Measurements from ENCODE around the gene DICER1.

The DICER1 gene

GRCh38 chr14:95058491-95058890 lies 98.8 kb downstream of the DICER1 start:
- Histone ChIP-seq H3K79me2 (ENCODE audit: control insufficient read depth, low read length) (no peaks in the 10 kb centered on the region), H3K27ac (ENCODE audit: low read depth, low read length) (no peak overlapping the region), H3F3A (ENCODE audit: control insufficient read depth, insufficient read depth) (no peaks in the 10 kb centered on the region), H3K36me3 (ENCODE audit: control insufficient read depth, low read length) (no peaks in the 10 kb centered on the region), H4K20me1 (ENCODE audit: control insufficient read depth, insufficient read depth, low read depth, low read length) (no peaks in the 10 kb centered on the region), H3K9me3 (ENCODE audit: control insufficient read depth, insufficient read depth, low read length) (no peaks in the 10 kb centered on the region), H3K27me3 (ENCODE audit: control insufficient read depth, low read length) (no peaks in the 10 kb centered on the region), H3K4me2 (ENCODE audit: low read length) (no peak overlapping the region), H3K4me1 (ENCODE audit: control insufficient read depth, low read length) (no peaks in the 10 kb centered on the region), H3K4me3 (ENCODE audit: low read length) (no peak overlapping the region), H3K9me2 (replicated peaks; ENCODE audit: control insufficient read depth, low read length) (no peaks in the 10 kb centered on the region)
- TF ChIP-seq CTCF (IDR thresholded peaks at IDR 0.05; ENCODE audit: low read depth, low read length, poor library complexity, severe bottlenecking) (no peak), EZH2phosphoT487 (IDR thresholded peaks at IDR 0.05; ENCODE audit: borderline replicate concordance, low read length) (no peak)

- no peak overlapping the region for H3K27ac ChIP-seq (ENCODE audit: low read depth, low read length)
- no peak overlapping the region for H3K4me2 ChIP-seq (ENCODE audit: low read length)
- no peak for TF ChIP-seq CTCF (IDR thresholded peaks at IDR 0.05; ENCODE audit: low read depth, low read length, poor library complexity, severe bottlenecking)
- TF ChIP-seq EZH2phosphoT487 (IDR thresholded peaks at IDR 0.05; ENCODE audit: borderline replicate concordance, low read length): no peak
- H4K20me1 ChIP-seq (ENCODE audit: control insufficient read depth, insufficient read depth, low read depth, low read length): no peaks in the 10 kb centered on the region
- H3K36me3 ChIP-seq (ENCODE audit: control insufficient read depth, low read length): no peaks in the 10 kb centered on the region
- no peaks in the 10 kb centered on the region for H3K79me2 ChIP-seq (ENCODE audit: control insufficient read depth, low read length)
- H3K27me3 ChIP-seq (ENCODE audit: control insufficient read depth, low read length): no peaks in the 10 kb centered on the region
- H3K4me1 ChIP-seq (ENCODE audit: control insufficient read depth, low read length): peaks cover under 1% of the 10 kb centered on the region; the same call in 1 of the 2 replicates
- no peaks in the 10 kb centered on the region for H3K9me3 ChIP-seq (ENCODE audit: control insufficient read depth, insufficient read depth, low read length)
- no peaks in the 10 kb centered on the region for H3K9me2 ChIP-seq (replicated peaks; ENCODE audit: control insufficient read depth, low read length)
- H3F3A ChIP-seq (ENCODE audit: control insufficient read depth, insufficient read depth): no peaks in the 10 kb centered on the region
- H3K4me3 ChIP-seq (ENCODE audit: low read length): no peak overlapping the region
These were observed 99.5 kb downstream of the DICER1 start for GRCh38 chr14:95057851-95058250.

GRCh38 chr14:95057147-95057546 lies 100.2 kb downstream of the DICER1 start:
- no peaks in the 10 kb centered on the region for H3F3A ChIP-seq (ENCODE audit: control insufficient read depth, insufficient read depth)
- H3K9me3 ChIP-seq (ENCODE audit: control insufficient read depth, insufficient read depth, low read length): no peaks in the 10 kb centered on the region
- no peaks in the 10 kb centered on the region for H3K9me2 ChIP-seq (replicated peaks; ENCODE audit: control insufficient read depth, low read length)
- peaks cover 8% of the 10 kb centered on the region for H3K4me1 ChIP-seq (ENCODE audit: control insufficient read depth, low read length)
- no peaks in the 10 kb centered on the region for H3K27me3 ChIP-seq (ENCODE audit: control insufficient read depth, low read length)
- no peak overlapping the region for H3K4me3 ChIP-seq (ENCODE audit: low read length)
- no peak overlapping the region for H3K4me2 ChIP-seq (ENCODE audit: low read length)
- no peak for TF ChIP-seq EZH2phosphoT487 (IDR thresholded peaks at IDR 0.05; ENCODE audit: borderline replicate concordance, low read length)
- no peak for TF ChIP-seq CTCF (IDR thresholded peaks at IDR 0.05; ENCODE audit: low read depth, low read length, poor library complexity, severe bottlenecking)
- H3K27ac ChIP-seq (ENCODE audit: low read depth, low read length): no peak overlapping the region
- H3K36me3 ChIP-seq (ENCODE audit: control insufficient read depth, low read length): no peaks in the 10 kb centered on the region
- no peaks in the 10 kb centered on the region for H3K79me2 ChIP-seq (ENCODE audit: control insufficient read depth, low read length)
- no peaks in the 10 kb centered on the region for H4K20me1 ChIP-seq (ENCODE audit: control insufficient read depth, insufficient read depth, low read depth, low read length)

- Histone ChIP-seq H3K27ac (ENCODE audit: low read depth, low read length) (no peak overlapping the region), H3K79me2 (ENCODE audit: control insufficient read depth, low read length) (no peaks in the 10 kb centered on the region), H3K4me2 (ENCODE audit: low read length) (no peak overlapping the region), H3K27me3 (ENCODE audit: control insufficient read depth, low read length) (no peaks in the 10 kb centered on the region), H3K4me1 (ENCODE audit: control insufficient read depth, low read length) (peaks cover 8% of the 10 kb centered on the region), H3K9me3 (ENCODE audit: control insufficient read depth, insufficient read depth, low read length) (no peaks in the 10 kb centered on the region), H3K9me2 (replicated peaks; ENCODE audit: control insufficient read depth, low read length) (no peaks in the 10 kb centered on the region), H3F3A (ENCODE audit: control insufficient read depth, insufficient read depth) (no peaks in the 10 kb centered on the region), H3K36me3 (ENCODE audit: control insufficient read depth, low read length) (no peaks in the 10 kb centered on the region), H4K20me1 (ENCODE audit: control insufficient read depth, insufficient read depth, low read depth, low read length) (no peaks in the 10 kb centered on the region), H3K4me3 (ENCODE audit: low read length) (no peak overlapping the region)
- no peak for TF ChIP-seq CTCF (IDR thresholded peaks at IDR 0.05; ENCODE audit: low read depth, low read length, poor library complexity, severe bottlenecking)
- TF ChIP-seq EZH2phosphoT487 (IDR thresholded peaks at IDR 0.05; ENCODE audit: borderline replicate concordance, low read length): no peak
These were observed 100.9 kb downstream of the DICER1 start for GRCh38 chr14:95056476-95056875.

Data from DOHH2 (cell line).